Fibroblast of pulmonary artery (primary cell): ENCODE measurements around the gene SFRP2.

ENCODE experiments used
- DNase-seq: peaks from one replicate; pipeline ENCODE4 v3.0.0-alpha.2; 2010; ENCODE audit warnings: low read depth
- H3K4me3 ChIP-seq: replicated peaks from 2 replicates; pipeline ENCODE4 v1.5.1; 2011; ENCODE audit warnings: low read depth, mild to moderate bottlenecking, control low read depth, low read length, moderate library complexity
- CTCF ChIP-seq: IDR thresholded peaks from 2 replicates; pipeline ENCODE4 v1.5.1; 2011; ENCODE audit warnings: mild to moderate bottlenecking, control low read depth, low read length, inconsistent platforms; ENCODE audit errors: missing control alignments

Gene SFRP2

GRCh38 chr4:153784166-153784699, 4.7 kb downstream of the SFRP2 start:
- no peak for TF ChIP-seq CTCF
- no peak overlapping the region for H3K4me3 ChIP-seq
- no peak for DNase-seq

- H3K4me3 ChIP-seq = no peak overlapping the region
- no peak for DNase-seq
- TF ChIP-seq CTCF = no peak
Observed at GRCh38 chr4:153782581-153782980, 6.3 kb downstream of the SFRP2 start.

- no peak for TF ChIP-seq CTCF
- no peak overlapping the region for H3K4me3 ChIP-seq
- DNase-seq = peak; percentile 15
Observed at GRCh38 chr4:153781717-153782416, 7.0 kb downstream of the SFRP2 start.

- H3K4me3 ChIP-seq = no peak overlapping the region
- DNase-seq = no peak
Observed at GRCh38 chr4:153781280-153781679, 7.6 kb downstream of the SFRP2 start.

GRCh38 chr4:153780876-153781275, 8.0 kb downstream of the SFRP2 start:
- DNase-seq = no peak
- no peak for TF ChIP-seq CTCF
- no peak overlapping the region for H3K4me3 ChIP-seq

More at GRCh38 chr4:153781280-153781679, 7.6 kb downstream of the SFRP2 start:
- TF ChIP-seq CTCF = no peak

- DNase-seq = no peak
Observed at GRCh38 chr4:153780221-153780620, 8.7 kb downstream of the SFRP2 start.

More at GRCh38 chr4:153780221-153780620, 8.7 kb downstream of the SFRP2 start:
- no peak for TF ChIP-seq CTCF
- H3K4me3 ChIP-seq = no peak overlapping the region
